Measurements from ENCODE around the gene CUL9. TPM values are rescaled to one million over a fixed set of nuclear protein-coding genes. Genes with fewer than 3 reads are reported as not detected.

The CUL9 gene
- total and polyA plus RNA-seq, 5 donors from 2014 or later, result 22.5 to 81.2 (median 24.7) TPM

DNA sequence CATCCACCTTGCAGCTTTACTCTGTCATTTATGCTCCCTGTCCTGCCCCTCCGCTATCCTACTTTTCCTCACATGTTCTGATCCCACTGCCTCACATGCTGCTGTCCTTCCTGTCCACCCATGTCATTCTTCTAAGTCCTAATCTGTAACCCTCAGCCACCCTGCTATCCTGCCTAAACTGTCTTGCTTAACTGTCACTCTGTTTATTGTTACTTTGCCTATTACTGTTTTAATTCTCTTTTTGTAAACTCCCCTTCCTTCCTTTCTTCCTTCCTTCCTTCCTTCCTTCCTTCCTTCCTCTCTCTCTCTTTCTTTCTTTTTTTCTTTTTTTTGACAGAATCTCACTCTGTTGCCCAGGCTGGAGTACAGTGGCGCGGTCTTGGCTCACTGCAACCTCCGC, 1.4 kb downstream of the CUL9 start:
- H3K27me3 Mint-ChIP-seq, result no peaks in the 10 kb centered on the region
- peak overlapping the region; percentile 90 to 97 (median 92) for H3K4me3 Mint-ChIP-seq
- Histone ChIP-seq H3K36me3 (ENCODE audit: control insufficient read depth, insufficient read depth, low read length) (peaks cover 35% of the 10 kb centered on the region), H3K4me3 (ENCODE audit: low read depth, low read length) (peak overlapping the region; percentile 74), H3K27ac (ENCODE audit: insufficient read depth, low read length, poor library complexity, severe bottlenecking) (no peak overlapping the region), H3K4me1 (ENCODE audit: control insufficient read depth, insufficient read depth, low read length, poor library complexity, severe bottlenecking) (peaks cover 48% of the 10 kb centered on the region), H3K9me3 (ENCODE audit: control insufficient read depth in 2 of 2, low read length in 2 of 2) (no peaks in the 10 kb centered on the region), H3K27me3 (ENCODE audit: control insufficient read depth, insufficient read depth, low read length) (no peaks in the 10 kb centered on the region)
- H3K27ac Mint-ChIP-seq, result peak overlapping the region; percentile 30 to 99 (median 89)
- H3K9me3 Mint-ChIP-seq, result peaks cover 0 to 2% (median 0%) of the 10 kb centered on the region in 7 donors
- ATAC-seq (ENCODE audit: low read depth in 2 of 2), result no peak
- H3K36me3 Mint-ChIP-seq, result peaks cover 20% of the 10 kb centered on the region
- H3K4me1 Mint-ChIP-seq, result peaks cover 11 to 61% (median 38%) of the 10 kb centered on the region in 4 donors
- no peak for DNase-seq

GRCh38 chr6:43184268-43184985, 2.4 kb downstream of the CUL9 start:
- H3K27me3 Mint-ChIP-seq, result no peaks in the 10 kb centered on the region
- H3K4me3 Mint-ChIP-seq, result peak overlapping the region; percentile 34 to 91 (median 76)
- H3K27ac ChIP-seq (ENCODE audit: insufficient read depth, low read length, poor library complexity, severe bottlenecking), result no peak overlapping the region
- peak overlapping the region; percentile 49 for H3K4me3 ChIP-seq (ENCODE audit: low read depth, low read length)
- peak overlapping the region; percentile 30 to 89 (median 79) for H3K27ac Mint-ChIP-seq
- H3K9me3 Mint-ChIP-seq, result peaks cover 0 to 2% (median 0%) of the 10 kb centered on the region in 7 donors
- peaks cover 11 to 63% (median 40%) of the 10 kb centered on the region in 4 donors for H3K4me1 Mint-ChIP-seq
- peaks cover 20% of the 10 kb centered on the region for H3K36me3 Mint-ChIP-seq
- no peaks in the 10 kb centered on the region for H3K9me3 ChIP-seq (ENCODE audit: control insufficient read depth in 2 of 2, low read length in 2 of 2)
- no peaks in the 10 kb centered on the region for H3K27me3 ChIP-seq (ENCODE audit: control insufficient read depth, insufficient read depth, low read length)
- DNase-seq (no peak), ATAC-seq (ENCODE audit: low read depth in 2 of 2) (no peak)
- peaks cover 48% of the 10 kb centered on the region for H3K4me1 ChIP-seq (ENCODE audit: control insufficient read depth, insufficient read depth, low read length, poor library complexity, severe bottlenecking)
- peaks cover 32% of the 10 kb centered on the region for H3K36me3 ChIP-seq (ENCODE audit: control insufficient read depth, insufficient read depth, low read length)

DNA sequence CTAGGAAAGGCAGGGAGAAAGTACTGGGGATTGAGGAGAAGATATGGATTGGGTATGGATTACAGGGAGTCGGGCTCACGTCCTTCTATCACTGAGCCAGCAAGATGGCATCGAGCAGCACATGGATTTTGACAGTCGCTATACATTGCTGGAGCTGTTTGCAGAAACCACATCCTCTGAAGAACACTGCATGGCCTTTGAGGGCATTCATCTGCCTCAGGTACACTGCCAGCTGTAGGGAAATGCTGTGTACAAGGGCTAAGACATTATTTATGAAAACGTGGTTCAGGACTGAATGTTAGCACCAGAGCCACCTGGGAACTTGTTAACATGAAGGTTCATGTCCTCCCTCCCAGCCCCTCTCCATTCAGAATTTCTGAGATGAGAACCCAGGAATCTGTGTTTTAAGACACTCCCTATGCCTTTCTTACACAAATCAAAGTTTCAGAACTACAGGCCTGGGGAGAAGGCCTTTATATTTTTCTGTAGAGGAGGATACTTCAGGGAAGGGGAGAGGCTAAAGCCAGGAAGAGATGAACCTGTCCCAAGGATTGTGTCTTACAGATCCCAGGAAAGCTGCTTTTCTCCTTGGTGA, 3.5 kb downstream of the CUL9 start:
- DNase-seq, result peak in 2 of 3 donors; percentile 57 to 78
- peak overlapping the region in 2 of 3 donors; percentile 68 to 77 for H3K27ac Mint-ChIP-seq

GRCh38 chr6:43186019-43186418, 4.0 kb downstream of the CUL9 start:
- Mint-ChIP-seq H3K27ac (peak overlapping the region in 1 of 3 donors; percentile 68), H3K4me1 (peaks cover 22 to 73% (median 47%) of the 10 kb centered on the region in 4 donors), H3K9me3 (peaks cover 0 to 2% (median 0%) of the 10 kb centered on the region in 7 donors), H3K27me3 (no peaks in the 10 kb centered on the region), H3K36me3 (peaks cover 30% of the 10 kb centered on the region), H3K4me3 (peak overlapping the region in 1 of 4 donors; percentile 65)
- peaks cover 48% of the 10 kb centered on the region for H3K4me1 ChIP-seq (ENCODE audit: control insufficient read depth, insufficient read depth, low read length, poor library complexity, severe bottlenecking)
- no peaks in the 10 kb centered on the region for H3K27me3 ChIP-seq (ENCODE audit: control insufficient read depth, insufficient read depth, low read length)
- no peaks in the 10 kb centered on the region for H3K9me3 ChIP-seq (ENCODE audit: control insufficient read depth in 2 of 2, low read length in 2 of 2)
- H3K36me3 ChIP-seq (ENCODE audit: control insufficient read depth, insufficient read depth, low read length), result peaks cover 34% of the 10 kb centered on the region
- peak overlapping the region; percentile 62 for H3K27ac ChIP-seq (ENCODE audit: insufficient read depth, low read length, poor library complexity, severe bottlenecking)
- ATAC-seq (ENCODE audit: low read depth in 2 of 2) (no peak), DNase-seq (no peak)
- H3K4me3 ChIP-seq (ENCODE audit: low read depth, low read length), result peak overlapping the region; percentile 49

More for the DNA sequence above, 3.5 kb downstream of the CUL9 start:
- ATAC-seq (ENCODE audit: low read depth in 2 of 2), result peak; percentile 65 to 70
- Histone ChIP-seq H3K36me3 (ENCODE audit: control insufficient read depth, insufficient read depth, low read length) (peaks cover 31% of the 10 kb centered on the region), H3K9me3 (ENCODE audit: control insufficient read depth in 2 of 2, low read length in 2 of 2) (no peaks in the 10 kb centered on the region), H3K27me3 (ENCODE audit: control insufficient read depth, insufficient read depth, low read length) (no peaks in the 10 kb centered on the region), H3K4me3 (ENCODE audit: low read depth, low read length) (peak overlapping the region; percentile 49), H3K27ac (ENCODE audit: insufficient read depth, low read length, poor library complexity, severe bottlenecking) (peak overlapping the region; percentile 62), H3K4me1 (ENCODE audit: control insufficient read depth, insufficient read depth, low read length, poor library complexity, severe bottlenecking) (peaks cover 48% of the 10 kb centered on the region)
- Mint-ChIP-seq H3K9me3 (peaks cover 0 to 2% (median 0%) of the 10 kb centered on the region in 7 donors), H3K4me1 (peaks cover 17 to 70% (median 46%) of the 10 kb centered on the region in 4 donors), H3K27me3 (no peaks in the 10 kb centered on the region), H3K36me3 (peaks cover 26% of the 10 kb centered on the region), H3K4me3 (peak overlapping the region; percentile 4 to 65 (median 32))

- Mint-ChIP-seq H3K27me3 (no peaks in the 10 kb centered on the region), H3K4me3 (peak overlapping the region in 1 of 4 donors; percentile 21), H3K9me3 (peaks cover 0 to 2% (median 0%) of the 10 kb centered on the region in 7 donors), H3K36me3 (peaks cover 30% of the 10 kb centered on the region), H3K27ac (peak overlapping the region in 1 of 3 donors; percentile 56), H3K4me1 (peaks cover 22 to 66% (median 42%) of the 10 kb centered on the region in 4 donors)
- Histone ChIP-seq H3K9me3 (ENCODE audit: control insufficient read depth in 2 of 2, low read length in 2 of 2) (no peaks in the 10 kb centered on the region), H3K27ac (ENCODE audit: insufficient read depth, low read length, poor library complexity, severe bottlenecking) (no peak overlapping the region), H3K4me3 (ENCODE audit: low read depth, low read length) (no peak overlapping the region), H3K4me1 (ENCODE audit: control insufficient read depth, insufficient read depth, low read length, poor library complexity, severe bottlenecking) (peaks cover 44% of the 10 kb centered on the region), H3K36me3 (ENCODE audit: control insufficient read depth, insufficient read depth, low read length) (peaks cover 34% of the 10 kb centered on the region), H3K27me3 (ENCODE audit: control insufficient read depth, insufficient read depth, low read length) (no peaks in the 10 kb centered on the region)
- ATAC-seq (ENCODE audit: low read depth in 2 of 2) (no peak), DNase-seq (no peak)
Measured at GRCh38 chr6:43186706-43187105, 4.7 kb downstream of the CUL9 start.

- no peak for ATAC-seq (ENCODE audit: low read depth in 2 of 2)
- Histone ChIP-seq H3K4me3 (ENCODE audit: low read depth, low read length) (no peak overlapping the region), H3K4me1 (ENCODE audit: control insufficient read depth, insufficient read depth, low read length, poor library complexity, severe bottlenecking) (peaks cover 34% of the 10 kb centered on the region), H3K9me3 (ENCODE audit: control insufficient read depth in 2 of 2, low read length in 2 of 2) (no peaks in the 10 kb centered on the region), H3K27ac (ENCODE audit: insufficient read depth, low read length, poor library complexity, severe bottlenecking) (no peak overlapping the region), H3K36me3 (ENCODE audit: control insufficient read depth, insufficient read depth, low read length) (peaks cover 43% of the 10 kb centered on the region), H3K27me3 (ENCODE audit: control insufficient read depth, insufficient read depth, low read length) (no peaks in the 10 kb centered on the region)
- peaks cover 0 to 2% (median 0%) of the 10 kb centered on the region in 7 donors for H3K9me3 Mint-ChIP-seq
- peaks cover 19 to 57% (median 36%) of the 10 kb centered on the region in 4 donors for H3K4me1 Mint-ChIP-seq
- DNase-seq, result no peak
- H3K27ac Mint-ChIP-seq, result no peak overlapping the region
- H3K4me3 Mint-ChIP-seq, result no peak overlapping the region
- H3K27me3 Mint-ChIP-seq, result no peaks in the 10 kb centered on the region
- peaks cover 35% of the 10 kb centered on the region for H3K36me3 Mint-ChIP-seq
Measured at GRCh38 chr6:43187821-43188220, 5.8 kb downstream of the CUL9 start.

DNA sequence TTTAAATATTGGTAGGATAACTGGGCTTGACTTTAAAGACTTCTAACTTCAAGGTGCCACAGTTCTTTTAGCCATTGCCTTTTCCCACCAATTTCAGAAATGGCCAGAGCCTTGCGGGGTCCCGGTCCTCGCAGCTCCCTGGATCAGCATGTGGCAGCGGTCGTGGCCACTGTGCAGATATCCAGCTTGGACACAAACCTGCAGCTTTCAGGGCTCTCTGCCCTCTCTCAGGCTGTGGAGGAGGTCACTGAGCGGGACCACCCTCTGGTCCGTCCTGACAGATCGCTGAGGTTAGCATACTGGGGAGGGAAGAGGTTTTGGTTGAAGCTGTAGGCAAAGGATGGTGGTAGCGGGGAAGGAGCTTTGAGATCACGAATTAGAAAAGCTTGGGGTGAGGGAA, 6.4 kb downstream of the CUL9 start:
- peaks cover 17 to 51% (median 32%) of the 10 kb centered on the region in 4 donors for H3K4me1 Mint-ChIP-seq
- Histone ChIP-seq H3K27ac (ENCODE audit: insufficient read depth, low read length, poor library complexity, severe bottlenecking) (no peak overlapping the region), H3K9me3 (ENCODE audit: control insufficient read depth in 2 of 2, low read length in 2 of 2) (no peaks in the 10 kb centered on the region), H3K4me3 (ENCODE audit: low read depth, low read length) (no peak overlapping the region), H3K27me3 (ENCODE audit: control insufficient read depth, insufficient read depth, low read length) (no peaks in the 10 kb centered on the region), H3K4me1 (ENCODE audit: control insufficient read depth, insufficient read depth, low read length, poor library complexity, severe bottlenecking) (peaks cover 28% of the 10 kb centered on the region), H3K36me3 (ENCODE audit: control insufficient read depth, insufficient read depth, low read length) (peaks cover 49% of the 10 kb centered on the region)
- peaks cover 41% of the 10 kb centered on the region for H3K36me3 Mint-ChIP-seq
- H3K27me3 Mint-ChIP-seq, result no peaks in the 10 kb centered on the region
- H3K27ac Mint-ChIP-seq, result no peak overlapping the region
- H3K9me3 Mint-ChIP-seq, result peaks cover 0 to 2% (median 0%) of the 10 kb centered on the region in 7 donors
- no peak for ATAC-seq (ENCODE audit: low read depth in 2 of 2)
- no peak overlapping the region for H3K4me3 Mint-ChIP-seq
- no peak for DNase-seq
